Right atrium auricular region (tissue), 2 donors: ENCODE data around the gene MMS19. TPM values are rescaled to one million over a fixed set of nuclear protein-coding genes. Genes with fewer than 3 reads are reported as not detected.
A peak's percentile ranks its signal among the peaks of the same experiment; 100 is the strongest.

Experiments used
- DNase-seq: peaks from one replicate; pipeline ENCODE4 v3.0.0-alpha.2; 2019; ENCODE audit warnings: low spot score
- H3K27ac ChIP-seq, 2 donors: fragments of 200-600 bp; sonication (generic); 1 replicate in 1 of 2; 2 replicates in 1 of 2; pipeline ENCODE4 v1.5.1; 2016 to 2019
- H3K27me3 ChIP-seq, 2 donors: fragments of 200-600 bp; sonication (generic); one replicate each; pipeline versions ENCODE4 v1.5.1 to v1.6.0; 2017 to 2019
- H3K36me3 ChIP-seq: fragments of 200-600 bp; sonication (generic); one replicate; pipeline ENCODE4 v1.5.1; 2016
- H3K4me1 ChIP-seq, 2 donors: fragments of 200-600 bp; sonication (generic); one replicate each; pipeline versions ENCODE4 v1.5.1 to v1.6.0; 2017 to 2019
- H3K4me3 ChIP-seq, 2 donors: fragments of 200-600 bp; sonication (generic); 1 replicate in 1 of 2; 2 replicates in 1 of 2; pipeline ENCODE4 v1.5.1; 2017 to 2019; ENCODE audit warnings: mild to moderate bottlenecking in 1 of 2, moderate library complexity in 1 of 2
- H3K9me3 ChIP-seq, 2 donors: fragments of 200-600 bp; sonication (generic); one replicate each; pipeline ENCODE4 v1.5.1; 2019
- total RNA-seq, 2 donors: library from RNA; depleted of rRNA; stranded (reverse); fragments of >200 nt; gene quantifications; one replicate each; pipeline ENCODE4 v1.1.0, GENCODE V29; 2016
- TF ChIP-seq, protein P1 (sequence below), 2 donors: fragments of 200-600 bp; sonication (generic); IDR thresholded peaks; one replicate each; pipeline ENCODE4 v1.5.1; 2019; ENCODE audit warnings: antibody characterized with exemption in 2 of 2

The MMS19 gene
- total RNA-seq, 2 donors from 2014 or later, result 48.0 to 51.8 TPM

DNA sequence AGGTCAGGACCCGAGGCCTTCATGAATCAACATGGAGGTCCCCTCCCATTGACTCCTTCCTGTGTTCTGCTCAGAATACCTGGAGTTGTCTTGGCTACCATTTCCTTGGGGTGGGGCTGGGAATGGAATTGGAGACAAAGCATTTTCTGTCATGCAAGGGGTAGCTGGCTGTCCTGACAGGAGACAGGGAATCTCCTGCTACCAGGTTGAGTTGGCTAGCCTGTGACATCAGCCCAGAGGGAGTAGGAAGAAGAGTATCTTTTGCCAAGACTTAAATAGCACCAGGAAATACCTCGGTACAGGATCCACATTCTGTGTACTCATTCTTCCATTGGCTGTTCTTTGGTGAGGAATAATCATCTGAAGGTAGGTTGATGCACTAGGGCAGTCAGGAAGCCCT is 47.4 kb downstream of the MMS19 start:
- DNase-seq, result no peak
- Histone ChIP-seq H3K36me3 (peaks cover 27% of the 10 kb centered on the region), H3K9me3 (no peaks in the 10 kb centered on the region), H3K27ac (no peak overlapping the region), H3K4me3 (no peak overlapping the region), H3K27me3 (no peaks in the 10 kb centered on the region), H3K4me1 (peaks cover 0 to 49% of the 10 kb centered on the region in 2 donors)
- TF ChIP-seq, protein P1, sequence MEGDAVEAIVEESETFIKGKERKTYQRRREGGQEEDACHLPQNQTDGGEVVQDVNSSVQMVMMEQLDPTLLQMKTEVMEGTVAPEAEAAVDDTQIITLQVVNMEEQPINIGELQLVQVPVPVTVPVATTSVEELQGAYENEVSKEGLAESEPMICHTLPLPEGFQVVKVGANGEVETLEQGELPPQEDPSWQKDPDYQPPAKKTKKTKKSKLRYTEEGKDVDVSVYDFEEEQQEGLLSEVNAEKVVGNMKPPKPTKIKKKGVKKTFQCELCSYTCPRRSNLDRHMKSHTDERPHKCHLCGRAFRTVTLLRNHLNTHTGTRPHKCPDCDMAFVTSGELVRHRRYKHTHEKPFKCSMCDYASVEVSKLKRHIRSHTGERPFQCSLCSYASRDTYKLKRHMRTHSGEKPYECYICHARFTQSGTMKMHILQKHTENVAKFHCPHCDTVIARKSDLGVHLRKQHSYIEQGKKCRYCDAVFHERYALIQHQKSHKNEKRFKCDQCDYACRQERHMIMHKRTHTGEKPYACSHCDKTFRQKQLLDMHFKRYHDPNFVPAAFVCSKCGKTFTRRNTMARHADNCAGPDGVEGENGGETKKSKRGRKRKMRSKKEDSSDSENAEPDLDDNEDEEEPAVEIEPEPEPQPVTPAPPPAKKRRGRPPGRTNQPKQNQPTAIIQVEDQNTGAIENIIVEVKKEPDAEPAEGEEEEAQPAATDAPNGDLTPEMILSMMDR (IDR thresholded peaks at IDR 0.05), result no peak

- peaks cover 0 to 41% of the 10 kb centered on the region in 2 donors for H3K4me1 ChIP-seq
- peak within 1 kb of the TSS; percentile 61 to 83 for H3K27ac ChIP-seq
- H3K4me3 ChIP-seq, result peak within 1 kb of the TSS; percentile 80 to 89
- H3K9me3 ChIP-seq, result no peaks in the 10 kb centered on the region
- TF ChIP-seq, protein P1 (IDR thresholded peaks at IDR 0.05), result peak in 1 of 2 donors; percentile 50
- no peaks in the 10 kb centered on the region for H3K27me3 ChIP-seq
- H3K36me3 ChIP-seq, result peaks cover 14% of the 10 kb centered on the region
- DNase-seq, result peak; percentile 95
These were observed 52.2 kb downstream of the MMS19 start, which contains the start of the genes EXOSC1 and ZDHHC16 for GRCh38 chr10:97445722-97446639. Gene EXOSC1, minus strand, starts transcription at chr10:97446006. Its CDS starts 21 bp downstream, at chr10:97445985. Gene ZDHHC16, plus strand, starts transcription at chr10:97446175. Its CDS starts 5,501 bp downstream, at chr10:97451676.

DNA sequence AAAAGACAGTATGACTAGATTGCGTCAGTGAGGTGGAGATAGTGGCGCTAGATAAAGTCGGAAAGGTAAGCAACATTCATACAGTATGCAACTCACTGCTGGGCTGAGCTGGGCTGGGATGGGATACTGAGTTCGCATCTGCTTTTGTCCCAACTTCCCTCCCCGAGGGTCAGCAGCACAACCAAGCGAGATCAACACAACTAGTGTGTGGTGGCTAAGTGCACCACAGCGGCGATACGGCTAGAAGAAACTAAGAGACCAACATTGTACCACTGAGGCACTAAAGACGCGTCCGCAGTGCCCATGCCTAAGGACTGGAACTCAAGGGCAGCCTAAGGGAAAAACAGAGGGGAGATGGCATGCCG is 52.9 kb downstream of the MMS19 start:
- Histone ChIP-seq H3K4me3 (peak overlapping the region; percentile 80 to 89), H3K27me3 (no peaks in the 10 kb centered on the region), H3K27ac (peak overlapping the region; percentile 61 to 71), H3K36me3 (peaks cover 20% of the 10 kb centered on the region), H3K4me1 (peaks cover 0 to 35% of the 10 kb centered on the region in 2 donors), H3K9me3 (no peaks in the 10 kb centered on the region)
- DNase-seq, result no peak
- TF ChIP-seq, protein P1 (IDR thresholded peaks at IDR 0.05), result no peak

GRCh38 chr10:97444212-97444611 is 54.0 kb downstream of the MMS19 start:
- H3K36me3 ChIP-seq, result peaks cover 29% of the 10 kb centered on the region
- no peak overlapping the region for H3K4me3 ChIP-seq
- TF ChIP-seq, protein P1 (IDR thresholded peaks at IDR 0.05), result no peak

GRCh38 chr10:97442277-97442676 is 55.9 kb downstream of the MMS19 start:
- peaks cover 46% of the 10 kb centered on the region for H3K36me3 ChIP-seq
- TF ChIP-seq, protein P1 (IDR thresholded peaks at IDR 0.05), result no peak
- no peak overlapping the region for H3K27ac ChIP-seq
- H3K4me3 ChIP-seq, result no peak overlapping the region
- DNase-seq, result no peak
- H3K9me3 ChIP-seq, result no peaks in the 10 kb centered on the region
- peaks cover 0 to 20% of the 10 kb centered on the region in 2 donors for H3K4me1 ChIP-seq
- no peaks in the 10 kb centered on the region for H3K27me3 ChIP-seq

More at GRCh38 chr10:97444212-97444611, 54.0 kb downstream of the MMS19 start:
- H3K27me3 ChIP-seq, result no peaks in the 10 kb centered on the region
- peaks cover 0 to 33% of the 10 kb centered on the region in 2 donors for H3K4me1 ChIP-seq
- no peak overlapping the region for H3K27ac ChIP-seq
- H3K9me3 ChIP-seq, result no peaks in the 10 kb centered on the region
- no peak for DNase-seq
